ENCODE measurements around the gene CSRP1.

The CSRP1 gene

GRCh38 chr1:201515895-201516294 is 9.0 kb upstream of the CSRP1 start:
- TF ChIP-seq REST (IDR thresholded peaks at IDR 0.05; ENCODE audit: insufficient read depth in 1 of 2, low read depth in 2 of 2, low read length in 2 of 2): no peak
- TF ChIP-seq POLR2AphosphoS5 (IDR thresholded peaks at IDR 0.05; ENCODE audit: low read depth, low read length): no peak
- TF ChIP-seq TAF1 (IDR thresholded peaks at IDR 0.05; ENCODE audit: borderline replicate concordance, insufficient read depth, low read length): no peak
- no peak for TF ChIP-seq SIN3A (IDR thresholded peaks at IDR 0.05; ENCODE audit: borderline replicate concordance, insufficient read depth, low read length)
- no peak for TF ChIP-seq FOXP2 (optimal IDR thresholded peaks at IDR 0.05; ENCODE audit: borderline replicate concordance, extremely low read depth, extremely low read length, insufficient read depth)

- no peak for TF ChIP-seq POLR2AphosphoS5 (IDR thresholded peaks at IDR 0.05; ENCODE audit: low read depth, low read length)
- TF ChIP-seq TAF1 (IDR thresholded peaks at IDR 0.05; ENCODE audit: borderline replicate concordance, insufficient read depth, low read length): no peak
- TF ChIP-seq FOXP2 (optimal IDR thresholded peaks at IDR 0.05; ENCODE audit: borderline replicate concordance, extremely low read depth, extremely low read length, insufficient read depth): no peak
- TF ChIP-seq SIN3A (IDR thresholded peaks at IDR 0.05; ENCODE audit: borderline replicate concordance, insufficient read depth, low read length): no peak
- TF ChIP-seq REST (IDR thresholded peaks at IDR 0.05; ENCODE audit: insufficient read depth in 1 of 2, low read depth in 2 of 2, low read length in 2 of 2): no peak
These were observed 8.3 kb upstream of the CSRP1 start for GRCh38 chr1:201515062-201515750.

GRCh38 chr1:201514466-201514865 is 7.5 kb upstream of the CSRP1 start:
- TF ChIP-seq TAF1 (IDR thresholded peaks at IDR 0.05; ENCODE audit: borderline replicate concordance, insufficient read depth, low read length) (no peak), REST (IDR thresholded peaks at IDR 0.05; ENCODE audit: insufficient read depth in 1 of 2, low read depth in 2 of 2, low read length in 2 of 2) (no peak), POLR2AphosphoS5 (IDR thresholded peaks at IDR 0.05; ENCODE audit: low read depth, low read length) (no peak), SIN3A (IDR thresholded peaks at IDR 0.05; ENCODE audit: borderline replicate concordance, insufficient read depth, low read length) (no peak), FOXP2 (optimal IDR thresholded peaks at IDR 0.05; ENCODE audit: borderline replicate concordance, extremely low read depth, extremely low read length, insufficient read depth) (no peak)

GRCh38 chr1:201513498-201514243 is 6.7 kb upstream of the CSRP1 start:
- TF ChIP-seq SIN3A (IDR thresholded peaks at IDR 0.05; ENCODE audit: borderline replicate concordance, insufficient read depth, low read length) (no peak), REST (IDR thresholded peaks at IDR 0.05; ENCODE audit: insufficient read depth in 1 of 2, low read depth in 2 of 2, low read length in 2 of 2) (no peak), TAF1 (IDR thresholded peaks at IDR 0.05; ENCODE audit: borderline replicate concordance, insufficient read depth, low read length) (no peak), POLR2AphosphoS5 (IDR thresholded peaks at IDR 0.05; ENCODE audit: low read depth, low read length) (no peak), FOXP2 (optimal IDR thresholded peaks at IDR 0.05; ENCODE audit: borderline replicate concordance, extremely low read depth, extremely low read length, insufficient read depth) (no peak)
